Psoas muscle (tissue), 8 donors: Measurements from ENCODE around the gene POLR3B. TPM values are rescaled to one million over a fixed set of nuclear protein-coding genes. Genes with fewer than 3 reads are reported as not detected.
"Not testable (repeated sequence)": the region's sequence is repeated elsewhere in the genome, so short reads cannot be mapped to it uniquely, and the experiment has no call there.

ENCODE experiments used
- ATAC-seq, 4 donors: fragments of 200-7000 bp; cut with Tn5 transposase; one replicate each; pipeline ENCODE4 v1.9.1; 2020; ENCODE audit warnings: moderate library complexity in 3 of 4, mild to moderate bottlenecking in 2 of 4
- DNase-seq, 2 donors: peaks; one replicate each; pipeline ENCODE4 v3.0.0-alpha.2; 2020
- H3K27ac ChIP-seq: fragments of 200-600 bp; one replicate; pipeline ENCODE4 v1.8.0; 2022
- H3K27me3 ChIP-seq, 3 donors: fragments of 200-600 bp in 1 of 3; one replicate each; pipeline versions ENCODE4 v1.6.1 to v1.8.0; 2013 to 2022; ENCODE audit warnings: low read length in 2 of 3, mild to moderate bottlenecking in 2 of 3, moderate library complexity in 1 of 3; ENCODE audit not compliant: insufficient read depth in 3 of 3
- H3K36me3 ChIP-seq, 2 donors: fragments of 200-600 bp in 1 of 2; one replicate each; pipeline versions ENCODE4 v1.6.1 to v1.8.0; 2013 to 2022; ENCODE audit warnings: low read depth in 1 of 2, mild to moderate bottlenecking in 1 of 2, moderate library complexity in 1 of 2; ENCODE audit not compliant: insufficient read depth in 1 of 2
- H3K4me1 ChIP-seq: fragments of 200-600 bp; one replicate; pipeline ENCODE4 v1.8.0; 2022
- H3K4me3 ChIP-seq: fragments of 200-600 bp; one replicate; pipeline ENCODE4 v1.8.0; 2022; ENCODE audit warnings: mild to moderate bottlenecking
- H3K9me3 ChIP-seq: fragments of 200-600 bp; one replicate; pipeline ENCODE4 v1.8.0; 2022
- WGBS, 3 donors: extraction: QIAGEN DNeasy Blood & Tissue Kit; methylation state at CpG; one replicate each; pipeline versions ENCODE4 v1.1.6 to v1.1.7; 2013; 5-methylcytosine and 5-hydroxymethylcytosine counted together
- intact Hi-C, 2 donors: fragments of 100-400 bp; cut with DNase I; formaldehyde crosslinking; loops; one replicate each; pipeline versions ENCODE4 v1.11.0 to v1.14.2; 2022
- polyA plus RNA-seq, 3 donors: library from polyadenylated mRNA; stranded (reverse); fragments of 200-250 nt; gene quantifications; one replicate each; pipeline ENCODE4 v1.2.3, GENCODE V29; 2013
- total RNA-seq, 4 donors: library from RNA; stranded (reverse); fragmentation: NEBNext Ultra II Directional in 2 of 4; extraction: Animal tissue kit (Norgen Biotek cat#: 25700) in 2 of 4; gene quantifications; one replicate each; pipeline versions ENCODE4 v1.2.1 to v1.2.4, GENCODE V29; 2021 to 2023
- TF ChIP-seq, protein P1 (sequence below): fragments of 200-600 bp; IDR thresholded peaks from one replicate; pipeline ENCODE4 v1.8.0; 2022; ENCODE audit warnings: antibody characterized with exemption
- donor health status: healthy with polysubstance abuse.
- donor health status: DM: no; HTN: no; CAD: no; lungs with moderate emphysema.
- donor health status: Bipolar disorder and iron deficiency.
- donor health status: healthy.
- donor health status: DM: yes; HTN: yes; CAD: no.
- donor health status: DM: no; HTN: no; CAD: no.
- donor health status: DM: no; HTN: no; CAD: no.
- donor health status: DM: yes; HTN: yes; CAD: no.

POLR3B gene
- total and polyA plus RNA-seq, 7 donors: 3.6 to 14.0 (median 6.7) TPM

GRCh38 chr12:106452309-106452708 lies 94.8 kb downstream of the POLR3B start:
- intact Hi-C loops: no loop called here
- Histone ChIP-seq H3K4me3 (no peak overlapping the region), H3K27me3 (no peaks in the 10 kb centered on the region), H3K27ac (no peak overlapping the region), H3K4me1 (peaks cover 3% of the 10 kb centered on the region), H3K9me3 (no peaks in the 10 kb centered on the region), H3K36me3 (peaks cover 0 to 17% of the 10 kb centered on the region in 2 donors)
- no peak for ATAC-seq
- TF ChIP-seq, protein P1, sequence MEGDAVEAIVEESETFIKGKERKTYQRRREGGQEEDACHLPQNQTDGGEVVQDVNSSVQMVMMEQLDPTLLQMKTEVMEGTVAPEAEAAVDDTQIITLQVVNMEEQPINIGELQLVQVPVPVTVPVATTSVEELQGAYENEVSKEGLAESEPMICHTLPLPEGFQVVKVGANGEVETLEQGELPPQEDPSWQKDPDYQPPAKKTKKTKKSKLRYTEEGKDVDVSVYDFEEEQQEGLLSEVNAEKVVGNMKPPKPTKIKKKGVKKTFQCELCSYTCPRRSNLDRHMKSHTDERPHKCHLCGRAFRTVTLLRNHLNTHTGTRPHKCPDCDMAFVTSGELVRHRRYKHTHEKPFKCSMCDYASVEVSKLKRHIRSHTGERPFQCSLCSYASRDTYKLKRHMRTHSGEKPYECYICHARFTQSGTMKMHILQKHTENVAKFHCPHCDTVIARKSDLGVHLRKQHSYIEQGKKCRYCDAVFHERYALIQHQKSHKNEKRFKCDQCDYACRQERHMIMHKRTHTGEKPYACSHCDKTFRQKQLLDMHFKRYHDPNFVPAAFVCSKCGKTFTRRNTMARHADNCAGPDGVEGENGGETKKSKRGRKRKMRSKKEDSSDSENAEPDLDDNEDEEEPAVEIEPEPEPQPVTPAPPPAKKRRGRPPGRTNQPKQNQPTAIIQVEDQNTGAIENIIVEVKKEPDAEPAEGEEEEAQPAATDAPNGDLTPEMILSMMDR: no peak
- DNase-seq: no peak
- 88 to 97% (median 88%) methylated on average over 1 of the region's 1 CpG for WGBS, 3 donors

DNA sequence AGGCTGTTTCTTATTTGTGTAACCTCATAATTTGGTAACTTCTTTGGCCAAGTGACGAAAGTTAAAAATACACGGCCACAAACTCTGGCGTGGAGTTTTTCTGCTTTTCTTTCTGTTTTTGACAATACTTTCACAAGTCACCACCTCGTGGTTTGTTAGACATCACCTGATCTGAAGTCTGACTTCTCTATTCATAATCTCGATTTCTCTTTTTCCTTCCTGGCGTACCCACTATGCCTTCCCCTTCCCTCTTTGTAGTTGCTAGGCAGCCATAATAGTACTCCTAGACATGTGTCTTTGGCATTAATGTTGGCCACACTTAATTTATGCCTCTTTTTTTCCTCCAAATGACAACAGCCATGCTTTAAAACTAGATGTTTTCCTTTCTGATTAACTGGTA lies 97.6 kb downstream of the POLR3B start:
- H3K4me1 ChIP-seq: peaks cover 3% of the 10 kb centered on the region
- no peak for DNase-seq
- TF ChIP-seq, protein P1: no peak
- no peak for ATAC-seq
- peaks cover 6 to 41% of the 10 kb centered on the region in 2 donors for H3K36me3 ChIP-seq
- 66 to 79% (median 68%) methylated on average over 6 of the region's 6 CpGs for WGBS, 3 donors
- H3K27me3 ChIP-seq: no peaks in the 10 kb centered on the region
- no peak overlapping the region for H3K4me3 ChIP-seq
- intact Hi-C loops: no loop called here
- no peaks in the 10 kb centered on the region for H3K9me3 ChIP-seq
- no peak overlapping the region for H3K27ac ChIP-seq

DNA sequence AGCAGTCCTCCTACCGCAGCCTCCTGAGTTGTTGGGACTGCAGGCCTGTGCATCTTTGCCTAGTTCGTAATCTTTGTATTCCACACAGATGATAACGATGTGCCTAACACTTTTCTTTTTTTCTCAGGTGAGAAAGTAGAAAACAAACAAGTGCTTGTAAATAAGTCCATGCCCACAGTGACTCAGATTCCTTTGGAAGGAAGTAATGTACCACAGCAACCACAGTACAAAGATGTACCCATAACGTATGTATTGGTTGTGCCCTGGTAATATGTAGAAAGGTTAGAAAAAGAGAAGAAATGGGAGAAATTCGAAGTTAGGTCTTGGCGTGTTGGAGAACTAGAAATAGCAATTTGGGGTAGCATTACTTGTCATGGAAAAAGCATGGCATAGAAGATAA lies 101.6 kb downstream of the POLR3B start:
- no peak for ATAC-seq
- H3K9me3 ChIP-seq: no peaks in the 10 kb centered on the region
- no peak overlapping the region for H3K27ac ChIP-seq
- DNase-seq: no peak
- intact Hi-C loops: no loop called here
- peaks cover 3% of the 10 kb centered on the region for H3K4me1 ChIP-seq
- WGBS, 3 donors: 95 to 98% (median 96%) methylated on average over 6 of the region's 6 CpGs
- H3K36me3 ChIP-seq: peaks cover 9 to 47% of the 10 kb centered on the region in 2 donors
- H3K27me3 ChIP-seq: no peaks in the 10 kb centered on the region
- H3K4me3 ChIP-seq: no peak overlapping the region
- TF ChIP-seq, protein P1: no peak

DNA sequence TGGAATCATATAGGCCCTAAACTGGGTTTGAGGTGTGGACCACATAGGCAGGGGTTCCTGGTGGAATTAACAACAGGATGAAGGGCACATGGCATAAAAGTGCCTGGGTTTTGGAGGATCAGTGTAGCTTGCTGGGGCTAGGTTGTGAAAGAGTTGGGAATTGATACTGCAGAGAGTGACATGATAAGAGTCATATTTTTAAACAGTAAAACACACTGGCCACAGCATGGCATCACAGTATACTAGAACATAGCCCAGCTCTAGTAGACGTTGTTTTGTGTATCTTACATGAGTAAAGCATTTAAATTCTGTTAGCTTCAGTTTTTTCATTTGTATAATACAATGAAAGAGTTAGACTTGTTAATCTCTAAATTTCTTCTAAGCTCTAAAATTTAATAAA lies 102.0 kb downstream of the POLR3B start:
- intact Hi-C loops: no loop called here
- no peak overlapping the region for H3K4me3 ChIP-seq
- 56 to 83% (median 71%) methylated on average over 1 of the region's 1 CpG for WGBS, 3 donors
- peaks cover 9 to 43% of the 10 kb centered on the region in 2 donors for H3K36me3 ChIP-seq
- TF ChIP-seq, protein P1: no peak
- DNase-seq (no peak), ATAC-seq (no peak)
- H3K27ac ChIP-seq: no peak overlapping the region
- H3K4me1 ChIP-seq: peaks cover 3% of the 10 kb centered on the region
- no peaks in the 10 kb centered on the region for H3K9me3 ChIP-seq
- no peaks in the 10 kb centered on the region for H3K27me3 ChIP-seq

DNA sequence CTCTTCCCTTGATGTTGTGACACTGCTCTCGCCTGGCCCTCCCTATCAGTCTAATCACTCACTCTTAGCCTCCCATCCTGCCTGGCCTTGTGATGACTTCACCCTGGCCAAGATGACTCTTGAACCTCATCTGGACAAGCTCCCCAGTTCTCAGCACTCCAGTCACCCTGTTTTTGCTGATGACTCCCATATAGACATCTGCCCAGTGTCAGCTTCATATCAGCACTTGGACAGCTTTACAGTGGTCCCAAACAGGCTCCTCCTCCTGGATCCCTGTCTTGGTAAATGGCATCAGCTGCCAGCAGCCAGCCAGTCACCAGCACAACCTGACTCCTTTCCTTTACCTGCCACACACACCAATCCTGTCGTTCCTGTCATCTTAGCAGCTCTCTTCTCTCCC lies 104.2 kb downstream of the POLR3B start:
- Histone ChIP-seq H3K36me3 (peaks cover 9 to 36% of the 10 kb centered on the region in 2 donors), H3K27ac (no peak overlapping the region), H3K4me1 (no peaks in the 10 kb centered on the region), H3K4me3 (no peak overlapping the region), H3K9me3 (peaks cover 6% of the 10 kb centered on the region), H3K27me3 (no peaks in the 10 kb centered on the region)
- 87 to 92% (median 90%) methylated on average over 2 of the region's 2 CpGs for WGBS, 3 donors
- intact Hi-C loops: no loop called here
- TF ChIP-seq, protein P1: no peak
- no peak for DNase-seq
- ATAC-seq: no peak

GRCh38 chr12:106465605-106466004 lies 108.1 kb downstream of the POLR3B start:
- H3K9me3 ChIP-seq, H3K27me3 ChIP-seq, ATAC-seq, H3K36me3 ChIP-seq, DNase-seq, intact Hi-C loops, H3K27ac ChIP-seq, H3K4me1 ChIP-seq, H3K4me3 ChIP-seq: not testable (repeated sequence)
- 83 to 98% (median 93%) methylated on average over 4 of the region's 4 CpGs for WGBS, 3 donors

DNA sequence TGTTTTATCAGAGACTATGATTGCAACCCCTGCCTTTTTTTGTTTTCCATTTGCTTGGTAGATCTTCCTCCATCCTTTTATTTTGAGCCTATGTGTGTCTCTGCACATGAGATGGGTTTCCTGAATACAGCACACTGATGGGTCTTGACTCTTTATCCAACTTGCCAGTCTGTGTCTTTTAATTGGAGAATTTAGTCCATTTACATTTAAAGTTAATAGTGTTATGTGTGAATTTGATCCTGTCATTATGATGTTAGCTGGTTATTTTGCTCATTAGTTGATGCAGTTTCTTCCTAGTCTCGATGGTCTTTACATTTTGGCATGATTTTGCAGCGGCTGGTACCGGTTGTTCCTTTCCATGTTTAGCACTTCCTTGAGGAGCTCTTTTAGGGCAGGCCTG lies 118.1 kb downstream of the POLR3B start:
- intact Hi-C loops, DNase-seq, H3K4me3 ChIP-seq, H3K27me3 ChIP-seq, H3K4me1 ChIP-seq, H3K27ac ChIP-seq, H3K36me3 ChIP-seq, H3K9me3 ChIP-seq, ATAC-seq: not testable (repeated sequence)
- 96 to 100% (median 100%) methylated on average over 1 to 3 of the region's 3 CpGs for WGBS, 3 donors
